ENCODE measurements around the gene CDY1. TPM values are rescaled to one million over a fixed set of nuclear protein-coding genes. Genes with fewer than 3 reads are reported as not detected.
"Not testable (repeated sequence)": the region's sequence is repeated elsewhere in the genome, so short reads cannot be mapped to it uniquely, and the experiment has no call there.

The CDY1 gene, protein sequence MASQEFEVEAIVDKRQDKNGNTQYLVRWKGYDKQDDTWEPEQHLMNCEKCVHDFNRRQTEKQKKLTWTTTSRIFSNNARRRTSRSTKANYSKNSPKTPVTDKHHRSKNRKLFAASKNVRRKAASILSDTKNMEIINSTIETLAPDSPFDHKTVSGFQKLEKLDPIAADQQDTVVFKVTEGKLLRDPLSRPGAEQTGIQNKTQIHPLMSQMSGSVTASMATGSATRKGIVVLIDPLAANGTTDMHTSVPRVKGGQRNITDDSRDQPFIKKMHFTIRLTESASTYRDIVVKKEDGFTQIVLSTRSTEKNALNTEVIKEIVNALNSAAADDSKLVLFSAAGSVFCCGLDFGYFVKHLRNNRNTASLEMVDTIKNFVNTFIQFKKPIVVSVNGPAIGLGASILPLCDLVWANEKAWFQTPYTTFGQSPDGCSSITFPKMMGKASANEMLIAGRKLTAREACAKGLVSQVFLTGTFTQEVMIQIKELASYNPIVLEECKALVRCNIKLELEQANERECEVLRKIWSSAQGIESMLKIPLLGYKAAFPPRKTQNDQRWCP
- not detected for total RNA-seq
- long read RNA-seq: 0 reads

DNA sequence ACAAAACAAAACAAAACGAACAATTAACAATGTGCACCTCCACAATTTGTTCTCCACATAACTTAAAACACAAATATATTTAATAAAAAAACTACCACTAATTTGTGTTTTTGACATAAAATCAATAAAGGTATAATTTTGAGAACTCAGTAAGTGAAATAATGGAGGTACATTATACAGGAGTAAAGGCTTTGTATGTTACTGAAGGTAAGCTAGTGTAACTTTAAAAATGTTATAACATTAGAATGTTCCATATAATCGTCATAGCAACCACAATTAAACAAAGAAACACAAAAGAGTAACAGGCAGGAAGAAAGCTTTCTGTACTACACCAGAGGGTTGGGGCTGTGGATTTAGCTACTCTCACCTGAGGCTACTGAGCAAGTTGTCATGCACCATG is at the start of gene CDY1:
Gene CDY1 (plus strand): TSS at position 301 of the 400 bp plus-strand sequence. CDS start 326 bp downstream, outside the sequence.
- intact Hi-C loops (cut with micrococcal nuclease); H3K27ac ChIP-seq (replicated peaks): not testable (repeated sequence)

DNA sequence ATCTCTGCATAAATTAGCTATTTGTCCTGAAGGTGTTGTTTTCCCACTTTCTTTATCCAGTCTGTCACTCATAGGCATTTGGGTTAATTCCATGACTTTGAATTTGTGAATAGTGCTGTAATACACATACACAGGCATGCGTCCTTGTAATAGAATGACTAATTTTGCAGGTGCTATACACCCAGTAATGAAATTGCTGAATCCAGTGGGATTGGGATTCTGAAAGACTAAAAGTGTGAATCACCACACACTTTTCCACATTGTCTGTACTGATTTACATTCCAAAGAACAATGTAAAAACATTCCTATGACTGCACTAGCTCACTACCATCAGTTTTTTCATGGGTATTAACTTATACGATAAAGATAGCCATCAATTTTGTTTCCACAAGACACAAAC is 28.6 kb upstream of the CDY1 start:
- H3K27me3 ChIP-seq (ENCODE audit: low read depth); H3K4me3 ChIP-seq; H3K27ac ChIP-seq (replicated peaks); DNase-seq; H3K9me3 ChIP-seq (replicated peaks); H3K4me1 ChIP-seq; intact Hi-C loops (cut with micrococcal nuclease); H3K36me3 ChIP-seq: not testable (repeated sequence)

More for the DNA sequence above, at the start of gene CDY1:
- H3K9me3 ChIP-seq (replicated peaks); H3K36me3 ChIP-seq; H3K4me1 ChIP-seq; H3K4me3 ChIP-seq; H3K27me3 ChIP-seq (ENCODE audit: low read depth); DNase-seq: not testable (repeated sequence)

DNA sequence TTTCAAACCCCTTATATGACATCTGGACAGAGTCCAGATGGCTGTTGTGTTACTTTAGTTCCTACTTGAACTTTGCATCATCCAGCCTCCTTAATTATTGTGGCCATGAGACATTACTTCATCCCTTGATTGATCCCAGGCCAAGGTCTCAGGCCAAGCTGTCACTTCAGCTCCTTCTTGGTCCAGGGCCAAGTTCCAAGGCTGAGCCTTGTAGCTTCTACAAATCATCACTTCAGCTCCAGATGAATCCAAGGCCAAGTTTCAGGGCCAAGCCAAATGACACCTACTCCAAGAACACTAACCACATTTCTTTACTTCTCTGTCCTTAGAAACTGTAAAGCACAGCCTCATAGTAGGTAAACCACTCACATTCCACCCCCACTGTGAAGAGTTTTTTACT is 1.7 kb upstream of the CDY1 start:
- H3K9me3 ChIP-seq (replicated peaks); H3K4me1 ChIP-seq; H3K27ac ChIP-seq (replicated peaks); intact Hi-C loops (cut with micrococcal nuclease); H3K4me3 ChIP-seq; DNase-seq; H3K36me3 ChIP-seq; H3K27me3 ChIP-seq (ENCODE audit: low read depth): not testable (repeated sequence)

DNA sequence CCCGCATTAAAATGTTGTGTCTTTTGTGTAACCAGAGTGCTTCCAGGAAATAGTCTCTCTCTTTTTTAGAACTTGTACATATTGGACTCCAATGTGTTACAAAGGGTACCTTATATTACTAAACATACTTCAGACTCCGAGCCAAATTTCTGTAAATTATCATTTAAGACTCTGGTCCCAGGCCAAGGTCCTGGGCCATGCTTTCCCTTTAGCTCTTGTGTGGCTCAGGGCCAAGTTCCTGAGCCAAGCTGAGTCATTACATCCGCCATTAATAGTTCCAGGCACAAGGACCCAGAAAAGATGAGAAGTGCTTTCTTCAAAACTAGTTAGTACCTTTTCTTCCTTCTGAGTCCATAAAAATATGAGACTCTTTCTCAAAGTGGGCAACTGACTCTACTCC is 4.6 kb downstream of the CDY1 start:
- H3K9me3 ChIP-seq (replicated peaks); DNase-seq; H3K4me1 ChIP-seq; H3K27me3 ChIP-seq (ENCODE audit: low read depth); H3K36me3 ChIP-seq; H3K4me3 ChIP-seq; intact Hi-C loops (cut with micrococcal nuclease); H3K27ac ChIP-seq (replicated peaks): not testable (repeated sequence)

DNA sequence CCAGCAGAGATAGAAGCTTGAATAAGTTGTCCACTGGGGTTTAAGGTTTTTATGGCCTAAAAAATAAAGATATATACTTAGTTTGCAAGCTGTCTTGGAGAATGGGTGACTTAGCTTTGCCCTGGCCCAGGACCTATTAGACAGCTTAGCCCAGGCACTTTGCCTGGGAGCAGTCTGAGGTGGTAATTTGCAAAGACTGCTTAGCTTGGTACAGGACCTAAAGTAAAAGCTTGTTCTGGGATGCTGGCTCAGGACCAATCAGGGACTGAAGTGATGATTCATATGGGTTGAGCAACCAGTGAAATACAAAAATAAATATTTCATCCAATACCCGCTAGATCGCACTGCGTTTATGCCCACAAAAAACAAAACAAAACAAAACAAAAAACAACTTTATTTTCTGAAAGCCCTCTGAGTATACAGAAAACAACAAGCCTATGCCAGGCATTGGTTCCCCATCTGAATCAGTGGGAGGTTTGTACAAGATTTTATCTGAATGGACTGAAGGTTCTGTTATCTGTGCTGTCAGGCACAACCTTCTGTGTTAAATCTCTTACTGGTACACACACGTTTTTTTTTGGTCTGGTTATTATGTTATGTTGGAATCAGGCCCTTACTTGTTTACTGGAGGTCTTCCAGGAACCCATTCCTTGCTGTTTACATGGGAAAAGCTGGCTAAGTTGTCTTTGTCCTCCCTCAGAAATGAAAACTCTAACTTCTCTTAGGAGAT is 8.6 kb downstream of the CDY1 start:
- H3K9me3 ChIP-seq (replicated peaks); H3K36me3 ChIP-seq; intact Hi-C loops (cut with micrococcal nuclease); DNase-seq; H3K27ac ChIP-seq (replicated peaks); H3K4me3 ChIP-seq; H3K4me1 ChIP-seq; H3K27me3 ChIP-seq (ENCODE audit: low read depth): not testable (repeated sequence)

DNA sequence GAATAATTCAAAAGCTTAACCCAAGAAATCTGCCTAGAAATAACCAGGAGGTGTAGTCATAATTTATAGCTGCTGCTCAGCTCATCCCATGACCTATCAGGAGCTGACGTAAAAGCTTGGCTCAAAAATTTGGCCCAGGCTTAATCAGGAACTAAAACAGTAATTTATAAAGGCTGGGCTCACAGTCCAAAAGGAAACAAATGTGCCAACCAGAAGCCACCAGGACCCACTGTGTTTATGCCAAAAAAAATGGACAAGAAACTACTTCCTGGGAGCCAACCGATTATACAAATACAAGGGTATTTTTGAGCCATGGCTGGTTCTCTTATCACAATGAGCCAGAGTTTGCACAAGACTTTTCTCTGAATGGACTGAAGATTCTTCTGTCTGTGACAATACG is 17.9 kb downstream of the CDY1 start:
- H3K27me3 ChIP-seq (ENCODE audit: low read depth); H3K4me3 ChIP-seq; DNase-seq; H3K9me3 ChIP-seq (replicated peaks); H3K36me3 ChIP-seq; H3K4me1 ChIP-seq; intact Hi-C loops (cut with micrococcal nuclease); H3K27ac ChIP-seq (replicated peaks): not testable (repeated sequence)

DNA sequence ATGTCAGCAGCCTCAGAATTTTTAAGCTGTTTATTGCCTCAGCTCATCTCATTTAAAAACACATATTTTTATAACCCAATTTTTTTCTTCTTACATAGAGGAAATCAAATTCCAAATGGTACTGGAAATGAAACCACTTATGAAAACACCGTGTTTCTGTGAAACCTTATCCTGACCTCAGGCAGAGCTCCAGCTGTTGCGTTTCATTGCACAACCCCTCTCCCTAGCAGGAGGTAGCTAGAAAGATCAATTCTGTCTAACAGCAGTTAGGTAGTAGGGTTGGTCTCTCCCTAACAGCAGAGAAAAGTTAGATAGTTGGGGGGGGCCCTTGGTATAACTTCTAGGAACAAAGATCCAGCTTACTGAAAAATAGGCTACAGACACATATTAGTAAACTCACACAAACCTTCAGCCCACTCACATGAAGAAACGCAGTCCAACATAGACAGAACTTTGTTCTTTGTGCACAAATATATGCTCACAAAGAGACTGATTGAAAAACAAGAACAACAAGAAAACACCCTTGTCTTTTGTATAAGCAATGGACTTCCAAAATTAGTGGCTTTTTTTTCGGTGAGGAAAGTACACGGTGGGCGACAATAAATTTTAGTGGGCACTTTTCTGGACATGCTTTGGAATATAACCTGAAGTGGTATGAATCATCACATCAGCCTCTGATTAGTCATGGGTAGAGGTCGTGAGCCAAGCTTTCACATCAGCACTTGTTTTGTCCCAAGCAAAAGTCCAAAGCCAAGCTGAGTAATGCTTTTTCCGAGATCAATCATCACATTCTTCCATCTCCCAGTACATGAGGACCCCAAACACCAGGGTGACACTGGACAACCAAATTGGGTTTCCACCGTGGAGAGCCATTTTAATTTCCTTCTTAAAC is 21.4 kb downstream of the CDY1 start:
- H3K36me3 ChIP-seq; DNase-seq; intact Hi-C loops (cut with micrococcal nuclease); H3K4me3 ChIP-seq; H3K27me3 ChIP-seq (ENCODE audit: low read depth); H3K27ac ChIP-seq (replicated peaks); H3K9me3 ChIP-seq (replicated peaks); H3K4me1 ChIP-seq: not testable (repeated sequence)

Data from left ventricle myocardium inferior (tissue), 1 donor.